ENCODE data around the gene PGAP3.

Gene PGAP3

DNA sequence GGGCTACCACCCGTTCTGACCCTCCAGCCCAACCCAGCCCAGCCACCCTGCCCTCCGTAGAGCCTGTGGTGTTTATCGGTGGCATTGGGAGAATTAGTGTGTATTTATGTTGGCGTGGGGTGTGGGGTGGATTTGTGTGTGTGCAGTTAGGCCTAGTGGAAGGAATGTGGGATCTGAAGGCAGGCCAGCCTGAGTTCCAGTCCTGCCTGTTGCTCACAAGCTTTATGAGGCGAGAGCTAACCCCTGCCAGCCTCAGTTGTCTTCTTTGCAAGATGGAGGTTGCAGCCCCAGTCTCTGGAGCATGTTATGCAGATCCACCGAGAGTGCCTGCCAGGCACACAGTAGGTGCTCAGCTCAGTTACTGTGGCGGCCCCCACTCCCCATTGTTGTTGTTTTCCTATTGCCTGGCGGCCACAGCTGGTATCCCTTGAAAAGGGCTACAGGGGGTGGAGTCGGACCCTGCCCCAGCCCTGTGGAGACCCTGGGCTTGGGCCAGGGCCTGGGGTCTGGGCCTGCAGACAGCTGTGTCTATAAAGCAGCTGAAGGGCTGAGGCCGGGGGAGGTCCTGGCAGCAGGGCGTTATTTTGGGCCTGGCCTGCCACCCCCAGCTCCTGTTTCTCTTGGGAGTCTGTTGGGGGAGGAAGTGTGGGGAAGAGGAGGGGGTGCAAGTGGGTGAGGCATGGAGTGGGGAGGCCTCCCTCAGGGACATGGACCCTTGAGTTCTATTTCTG is 17.1 kb upstream of the PGAP3 start:
- ATAC-seq, result no peak
- TF ChIP-seq TCF4 (CRISPR knock-in tag; IDR thresholded peaks at IDR 0.05; ENCODE audit: borderline replicate concordance), result no peak

GRCh38 chr17:39703913-39704312 is 16.1 kb upstream of the PGAP3 start:
- TF ChIP-seq, protein P1, sequence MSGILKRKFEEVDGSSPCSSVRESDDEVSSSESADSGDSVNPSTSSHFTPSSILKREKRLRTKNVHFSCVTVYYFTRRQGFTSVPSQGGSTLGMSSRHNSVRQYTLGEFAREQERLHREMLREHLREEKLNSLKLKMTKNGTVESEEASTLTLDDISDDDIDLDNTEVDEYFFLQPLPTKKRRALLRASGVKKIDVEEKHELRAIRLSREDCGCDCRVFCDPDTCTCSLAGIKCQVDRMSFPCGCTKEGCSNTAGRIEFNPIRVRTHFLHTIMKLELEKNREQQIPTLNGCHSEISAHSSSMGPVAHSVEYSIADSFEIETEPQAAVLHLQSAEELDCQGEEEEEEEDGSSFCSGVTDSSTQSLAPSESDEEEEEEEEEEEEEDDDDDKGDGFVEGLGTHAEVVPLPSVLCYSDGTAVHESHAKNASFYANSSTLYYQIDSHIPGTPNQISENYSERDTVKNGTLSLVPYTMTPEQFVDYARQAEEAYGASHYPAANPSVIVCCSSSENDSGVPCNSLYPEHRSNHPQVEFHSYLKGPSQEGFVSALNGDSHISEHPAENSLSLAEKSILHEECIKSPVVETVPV (CRISPR knock-in tag; IDR thresholded peaks at IDR 0.05), result no peak
- TF ChIP-seq, protein P2, sequence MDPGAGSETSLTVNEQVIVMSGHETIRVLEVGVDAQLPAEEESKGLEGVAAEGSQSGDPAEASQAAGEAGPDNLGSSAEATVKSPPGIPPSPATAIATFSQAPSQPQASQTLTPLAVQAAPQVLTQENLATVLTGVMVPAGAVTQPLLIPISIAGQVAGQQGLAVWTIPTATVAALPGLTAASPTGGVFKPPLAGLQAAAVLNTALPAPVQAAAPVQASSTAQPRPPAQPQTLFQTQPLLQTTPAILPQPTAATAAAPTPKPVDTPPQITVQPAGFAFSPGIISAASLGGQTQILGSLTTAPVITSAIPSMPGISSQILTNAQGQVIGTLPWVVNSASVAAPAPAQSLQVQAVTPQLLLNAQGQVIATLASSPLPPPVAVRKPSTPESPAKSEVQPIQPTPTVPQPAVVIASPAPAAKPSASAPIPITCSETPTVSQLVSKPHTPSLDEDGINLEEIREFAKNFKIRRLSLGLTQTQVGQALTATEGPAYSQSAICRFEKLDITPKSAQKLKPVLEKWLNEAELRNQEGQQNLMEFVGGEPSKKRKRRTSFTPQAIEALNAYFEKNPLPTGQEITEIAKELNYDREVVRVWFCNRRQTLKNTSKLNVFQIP (CRISPR knock-in tag; IDR thresholded peaks at IDR 0.05; ENCODE audit: borderline replicate concordance, low read depth), result no peak
- TF ChIP-seq ZNF565 (CRISPR knock-in tag; conservative IDR thresholded peaks at IDR 0.05; ENCODE audit: low read depth) (no peak), ZNF70 (CRISPR knock-in tag; IDR thresholded peaks at IDR 0.05) (no peak), BACH2 (CRISPR knock-in tag; IDR thresholded peaks at IDR 0.05; ENCODE audit: borderline replicate concordance) (no peak), ARNTL (CRISPR knock-in tag; IDR thresholded peaks at IDR 0.05; ENCODE audit: borderline replicate concordance, low read depth) (no peak), OSR1 (CRISPR knock-in tag; IDR thresholded peaks at IDR 0.05) (no peak), ZFP3 (CRISPR knock-in tag; IDR thresholded peaks at IDR 0.05) (no peak), GLIS3 (CRISPR knock-in tag; IDR thresholded peaks at IDR 0.05) (no peak), PPARA (CRISPR knock-in tag; IDR thresholded peaks at IDR 0.05; ENCODE audit: borderline replicate concordance) (no peak), ZFP30 (CRISPR knock-in tag; IDR thresholded peaks at IDR 0.05) (no peak), CREB5 (CRISPR knock-in tag; IDR thresholded peaks at IDR 0.05; ENCODE audit: low read depth) (no peak), ISL1 (CRISPR knock-in tag; IDR thresholded peaks at IDR 0.05) (no peak)
- no peak for ATAC-seq

DNA sequence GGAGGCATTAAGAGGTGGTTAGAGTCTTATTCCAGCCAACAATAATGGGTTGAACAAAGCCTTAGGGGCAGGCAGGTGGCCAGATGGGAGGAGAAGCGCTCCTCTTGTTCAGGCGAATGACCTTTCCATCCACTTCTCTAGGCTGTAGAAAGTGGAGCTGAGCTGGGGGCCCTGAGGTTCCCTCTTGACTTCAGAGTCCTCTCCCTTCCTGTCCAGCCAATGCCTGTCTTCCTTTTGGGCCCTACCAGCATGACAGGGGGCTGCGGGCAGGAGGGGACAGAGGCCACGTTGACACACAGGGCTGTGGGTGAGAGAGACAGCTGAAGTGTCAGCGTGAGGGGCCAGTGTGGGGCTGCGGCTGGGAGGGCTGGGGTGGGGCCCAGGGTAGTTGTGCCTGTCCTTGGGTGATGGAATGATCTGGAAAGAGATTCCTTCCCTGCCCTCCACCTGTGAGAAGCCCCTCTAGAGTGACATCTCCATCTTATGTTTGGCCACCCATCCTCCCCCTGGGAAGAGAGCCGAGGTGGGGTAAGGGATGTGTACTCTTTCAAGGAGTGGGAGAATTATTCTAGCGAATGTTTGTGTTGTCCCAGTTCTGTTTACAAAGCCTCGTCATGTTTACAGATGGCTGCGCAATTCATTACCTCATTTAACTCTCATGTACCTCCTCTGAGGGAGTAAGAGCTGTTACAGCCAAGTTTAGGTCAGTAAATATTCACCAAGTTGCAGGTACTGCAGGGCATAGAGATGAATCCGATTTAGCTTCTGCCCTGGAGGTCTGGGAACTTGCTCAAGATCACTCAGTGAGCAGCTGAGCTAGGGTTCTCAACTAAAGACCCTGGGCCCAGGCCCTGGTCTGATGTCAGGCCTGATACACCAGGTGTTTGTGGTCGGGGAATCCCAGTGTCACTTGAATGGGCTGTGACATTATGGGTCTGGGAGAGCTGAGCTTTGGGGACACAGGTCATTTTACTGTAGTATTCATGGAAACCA is 15.3 kb upstream of the PGAP3 start:
- no peak for TF ChIP-seq TOX (CRISPR knock-in tag; IDR thresholded peaks at IDR 0.05; ENCODE audit: borderline replicate concordance)
- TF ChIP-seq ARNTL (CRISPR knock-in tag; IDR thresholded peaks at IDR 0.05; ENCODE audit: borderline replicate concordance, low read depth), result no peak
- TF ChIP-seq TCF4 (CRISPR knock-in tag; IDR thresholded peaks at IDR 0.05; ENCODE audit: borderline replicate concordance), result no peak
- TF ChIP-seq, protein P2 (CRISPR knock-in tag; IDR thresholded peaks at IDR 0.05; ENCODE audit: borderline replicate concordance, low read depth), result no peak
- no peak for TF ChIP-seq SNAI2 (CRISPR knock-in tag; IDR thresholded peaks at IDR 0.05)
- TF ChIP-seq CREB5 (CRISPR knock-in tag; IDR thresholded peaks at IDR 0.05; ENCODE audit: low read depth), result no peak
- TF ChIP-seq ZFP3 (CRISPR knock-in tag; IDR thresholded peaks at IDR 0.05), result no peak
- no peak for TF ChIP-seq PPARA (CRISPR knock-in tag; IDR thresholded peaks at IDR 0.05; ENCODE audit: borderline replicate concordance)
- TF ChIP-seq ZNF70 (CRISPR knock-in tag; IDR thresholded peaks at IDR 0.05), result no peak
- no peak for TF ChIP-seq ZNF565 (CRISPR knock-in tag; conservative IDR thresholded peaks at IDR 0.05; ENCODE audit: low read depth)
- TF ChIP-seq GLIS3 (CRISPR knock-in tag; IDR thresholded peaks at IDR 0.05), result no peak
- no peak for TF ChIP-seq ZC3H10 (CRISPR knock-in tag; IDR thresholded peaks at IDR 0.05)
- no peak for TF ChIP-seq BACH2 (CRISPR knock-in tag; IDR thresholded peaks at IDR 0.05; ENCODE audit: borderline replicate concordance)
- no peak for ATAC-seq

Measured in SK-N-SH treated with all-trans-retinoic acid at 6 μM for 48 hours (cell line).